IMR-90 (cell line): ENCODE data around the gene CUX1. TPM values are rescaled to one million over a fixed set of nuclear protein-coding genes. Genes with fewer than 3 reads are reported as not detected.

Source experiments
- ATAC-seq: fragments of 200-7000 bp; cut with Tn5 transposase; 2 replicates; pipeline ENCODE4 v1.9.1; 2020; ENCODE audit warnings: low read depth, mild to moderate bottlenecking, moderate library complexity
- BruUV-seq: library from RNA; stranded (reverse); fragments of 400-500 nt; replicated peaks from 2 replicates; lab custom pipeline; 2021; lab: Mats Ljungman, UMichigan
- CTCF ChIA-PET: fragments of 300-600 bp; formaldehyde crosslinking; extraction: SDS; loops from one replicate; lab custom pipeline; 2021; ENCODE audit warnings: antibody characterized with exemption; lab: Yijun Ruan, JAX
- POLR2A ChIA-PET: fragments of 300-600 bp; sonication (Branson Sonifier 250); formaldehyde crosslinking; loops from one replicate; lab custom pipeline; 2022; ENCODE audit warnings: antibody characterized with exemption; ENCODE audit not compliant: unreplicated experiment; lab: Charles Lee
- DNase-seq: peaks from one replicate; pipeline ENCODE4 v3.0.0; 2013
- H2AFZ ChIP-seq: replicated peaks from 2 replicates; pipeline ENCODE3; 2013; ENCODE audit warnings: low read length, mild to moderate bottlenecking; ENCODE audit not compliant: poor library complexity
- H2AK5ac ChIP-seq: 2 replicates; pipeline ENCODE4 v1.6.1; 2013; ENCODE audit warnings: low read depth, low read length, inconsistent platforms
- H2AK9ac ChIP-seq: replicated peaks from 2 replicates; pipeline ENCODE3; 2013; ENCODE audit warnings: mild to moderate bottlenecking, low read depth, low read length, moderate library complexity; ENCODE audit not compliant: poor library complexity
- H2BK120ac ChIP-seq: 2 replicates; pipeline ENCODE4 v1.6.1; 2013; ENCODE audit warnings: low read depth, low read length, inconsistent platforms
- H2BK15ac ChIP-seq: 3 replicates; pipeline ENCODE4 v1.6.1; 2013; ENCODE audit warnings: low read depth, low read length, inconsistent platforms
- H2BK20ac ChIP-seq: 2 replicates; pipeline ENCODE4 v1.6.1; 2013; ENCODE audit warnings: low read depth, mild to moderate bottlenecking, inconsistent platforms, low read length, moderate library complexity
- H2BK5ac ChIP-seq: 2 replicates; pipeline ENCODE4 v1.6.1; 2013; ENCODE audit warnings: mild to moderate bottlenecking, low read depth, low read length, inconsistent platforms; ENCODE audit not compliant: poor library complexity, severe bottlenecking
- H3K14ac ChIP-seq: replicated peaks from 2 replicates; pipeline ENCODE4 v1.6.1; 2013; ENCODE audit warnings: low read depth, low read length, inconsistent platforms
- H3K18ac ChIP-seq: 2 replicates; pipeline ENCODE4 v1.6.1; 2013; ENCODE audit warnings: low read depth, low read length, control low read depth
- H3K23ac ChIP-seq: 2 replicates; pipeline ENCODE4 v1.6.1; 2013; ENCODE audit warnings: low read depth, low read length, inconsistent platforms
- H3K27ac ChIP-seq: 2 replicates; pipeline ENCODE4 v1.5.1; 2013; ENCODE audit warnings: mild to moderate bottlenecking, control low read depth, low read length; ENCODE audit not compliant: insufficient read depth
- H3K27me3 ChIP-seq: 2 replicates; pipeline ENCODE4 v1.6.1; 2013; ENCODE audit warnings: low read length; ENCODE audit not compliant: control insufficient read depth, insufficient read depth
- H3K36me3 ChIP-seq: 2 replicates; pipeline ENCODE4 v1.6.1; 2013; ENCODE audit warnings: low read length, mixed read lengths; ENCODE audit not compliant: control insufficient read depth, insufficient read depth
- H3K4ac ChIP-seq: 2 replicates; pipeline ENCODE4 v1.6.1; 2013; ENCODE audit warnings: low read depth, low read length, inconsistent platforms
- H3K4me1 ChIP-seq: 2 replicates; pipeline ENCODE4 v1.6.1; 2013; ENCODE audit warnings: low read length, mixed read lengths; ENCODE audit not compliant: control insufficient read depth, insufficient read depth
- H3K4me2 ChIP-seq: 2 replicates; pipeline ENCODE4 v1.6.1; 2013; ENCODE audit warnings: low read depth, mild to moderate bottlenecking, control low read depth, low read length, moderate library complexity
- H3K4me3 ChIP-seq: 2 replicates; pipeline ENCODE4 v1.5.1; 2013; ENCODE audit warnings: low read depth, mild to moderate bottlenecking, control low read depth, low read length, moderate library complexity; ENCODE audit not compliant: insufficient read depth
- H3K56ac ChIP-seq: 2 replicates; pipeline ENCODE4 v1.6.1; 2013; ENCODE audit warnings: low read length, inconsistent platforms; ENCODE audit not compliant: insufficient read depth; ENCODE audit errors: extremely low read depth
- H3K79me1 ChIP-seq, 2 experiments: 2 replicates each; pipeline ENCODE4 v1.6.1; 2013; ENCODE audit warnings: low read length in 2 of 2, inconsistent platforms in 1 of 2, low read depth in 1 of 2
- H3K9ac ChIP-seq: 2 replicates; pipeline ENCODE4 v1.6.1; 2013; ENCODE audit warnings: low read depth, low read length, control low read depth
- H3K9me1 ChIP-seq: 2 replicates; pipeline ENCODE4 v1.6.1; 2013; ENCODE audit warnings: low read length, inconsistent platforms; ENCODE audit not compliant: insufficient read depth
- H3K9me3 ChIP-seq: 2 replicates; pipeline ENCODE4 v1.6.1; 2013; ENCODE audit warnings: low read length; ENCODE audit not compliant: control insufficient read depth, insufficient read depth
- H4K20me1 ChIP-seq: 2 replicates; pipeline ENCODE4 v1.6.1; 2013; ENCODE audit warnings: low read length, inconsistent platforms; ENCODE audit not compliant: insufficient read depth
- H4K5ac ChIP-seq: 2 replicates; pipeline ENCODE4 v1.6.1; 2013; ENCODE audit warnings: mild to moderate bottlenecking, low read depth, low read length, control low read depth
- H4K8ac ChIP-seq, 2 experiments: 2 replicates each; pipeline ENCODE4 v1.6.1; 2013; ENCODE audit warnings: low read depth in 2 of 2, low read length in 2 of 2, control low read depth in 1 of 2, inconsistent platforms in 1 of 2
- H4K91ac ChIP-seq: 2 replicates; pipeline ENCODE4 v1.6.1; 2013; ENCODE audit warnings: low read depth, low read length, inconsistent platforms; ENCODE audit not compliant: insufficient read depth
- CEBPB ChIP-seq: IDR thresholded peaks from 2 replicates; pipeline ENCODE4 v1.6.1; 2012; ENCODE audit warnings: low read depth, low read length, improper control_type of control experiment
- FOS ChIP-seq: fragments of 150-350 bp; IDR thresholded peaks from 2 replicates; pipeline ENCODE4 v1.6.1; 2016; ENCODE audit warnings: low read depth, low read length
- NFE2L2 ChIP-seq: fragments of 150-350 bp; IDR thresholded peaks from 2 replicates; pipeline ENCODE4 v1.6.1; 2016; ENCODE audit warnings: low read depth, mild to moderate bottlenecking, low read length
- RAD21 ChIP-seq: IDR thresholded peaks from 2 replicates; pipeline ENCODE4 v1.6.1; 2012; ENCODE audit warnings: low read length, improper control_type of control experiment
- RCOR1 ChIP-seq: IDR thresholded peaks from 2 replicates; pipeline ENCODE4 v1.6.1; 2012; ENCODE audit warnings: mild to moderate bottlenecking, low read length, improper control_type of control experiment; ENCODE audit not compliant: insufficient replicate concordance
- SMC3 ChIP-seq: fragments of 150-350 bp; IDR thresholded peaks from 2 replicates; pipeline ENCODE4 v1.6.1; 2016; ENCODE audit warnings: low read depth, mild to moderate bottlenecking, antibody characterized with exemption, low read length, moderate library complexity
- WGBS, 2 experiments: methylation state at CpG; one replicate each; pipeline versions ENCODE4 v1.1.5 to v1.1.7; 2013; ENCODE audit warnings: missing lambda C conversion rate in 2 of 2; ENCODE audit not compliant: insufficient read length in 1 of 2; ENCODE audit errors: extremely low coverage in 2 of 2; 5-methylcytosine and 5-hydroxymethylcytosine counted together
- dilution Hi-C: fragments of 300-500 bp; cut with HindIII; formaldehyde crosslinking; loops from one replicate; pipeline ENCODE4 v1.14.3; 2018; ENCODE audit warnings: low sequenced_read_pairs; ENCODE audit not compliant: unreplicated experiment
- in situ Hi-C: fragments of 300-500 bp; cut with MboI; formaldehyde crosslinking; loops from 3 replicates; pipeline ENCODE4 v1.14.3; 2019; ENCODE audit warnings: low sequenced_read_pairs, inconsistent platforms, mixed read lengths
- intact Hi-C: fragments of 100-400 bp; cut with micrococcal nuclease; formaldehyde crosslinking; loops from 2 replicates; pipeline ENCODE4 v1.10.0; 2022
- polyA plus RNA-seq, 3 experiments: library from polyadenylated mRNA; depleted of rRNA; stranded (reverse); fragments of >200 nt; gene quantifications; 2 replicates each; pipeline ENCODE4 v1.2.3, GENCODE V29; 2012; ENCODE audit warnings: low replicate concordance in 1 of 3
- total RNA-seq: library from RNA; depleted of rRNA; stranded (reverse); fragments of >200 nt; gene quantifications from 2 replicates; pipeline ENCODE4 v1.2.3, GENCODE V29; 2012
- TF ChIP-seq, protein P1 (sequence below): fragments of 150-350 bp; IDR thresholded peaks from 2 replicates; pipeline ENCODE4 v1.6.1; 2016; ENCODE audit warnings: low read depth, mild to moderate bottlenecking, low read length, moderate library complexity, borderline replicate concordance

Gene CUX1
- total and polyA plus RNA-seq, 2 of the 4 experiments (the other 2 are of a cell fraction), result 19.7 to 46.4 TPM

DNA sequence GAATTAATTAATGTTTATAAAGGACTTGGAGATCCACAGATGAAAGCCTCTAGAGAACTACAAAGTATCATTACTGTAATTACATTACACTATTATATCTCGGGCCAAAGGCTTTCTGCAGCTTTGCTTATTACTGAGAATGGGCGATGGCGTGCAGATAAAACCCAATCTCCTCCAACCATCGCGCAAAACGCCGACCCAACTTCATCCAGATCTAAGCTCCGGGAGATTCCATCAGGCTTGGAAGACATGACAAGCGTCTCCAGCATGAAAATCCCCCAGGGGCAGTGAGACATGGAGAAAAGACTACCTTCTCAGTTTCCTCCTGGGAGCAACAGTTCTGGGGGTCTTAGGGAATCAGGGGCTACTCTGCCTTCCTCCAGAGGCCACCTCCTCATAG lies 42.2 kb upstream of the CUX1 start:
- no peak overlapping the region for H3K4me2 ChIP-seq
- no peak overlapping the region for H3K4ac ChIP-seq
- no peaks in the 10 kb centered on the region for H3K4me1 ChIP-seq
- H3K4me3 ChIP-seq, result no peak overlapping the region
- H4K91ac ChIP-seq, result no peak overlapping the region
- H3K27me3 ChIP-seq, result peaks cover 51% of the 10 kb centered on the region
- no TSS peak for BruUV-seq
- no peak overlapping the region for H2AK9ac ChIP-seq
- TF ChIP-seq, protein P1, sequence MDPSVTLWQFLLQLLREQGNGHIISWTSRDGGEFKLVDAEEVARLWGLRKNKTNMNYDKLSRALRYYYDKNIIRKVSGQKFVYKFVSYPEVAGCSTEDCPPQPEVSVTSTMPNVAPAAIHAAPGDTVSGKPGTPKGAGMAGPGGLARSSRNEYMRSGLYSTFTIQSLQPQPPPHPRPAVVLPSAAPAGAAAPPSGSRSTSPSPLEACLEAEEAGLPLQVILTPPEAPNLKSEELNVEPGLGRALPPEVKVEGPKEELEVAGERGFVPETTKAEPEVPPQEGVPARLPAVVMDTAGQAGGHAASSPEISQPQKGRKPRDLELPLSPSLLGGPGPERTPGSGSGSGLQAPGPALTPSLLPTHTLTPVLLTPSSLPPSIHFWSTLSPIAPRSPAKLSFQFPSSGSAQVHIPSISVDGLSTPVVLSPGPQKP, result no peak
- TF ChIP-seq FOS, result no peak
- TF ChIP-seq SMC3, result no peak
- TF ChIP-seq NFE2L2, result no peak
- TF ChIP-seq RCOR1, result no peak
- TF ChIP-seq RAD21, result no peak
- TF ChIP-seq CEBPB, result no peak
- POLR2A ChIA-PET, result no interaction called here
- no peaks in the 10 kb centered on the region; the same call in 1 of the 2 replicates for H4K20me1 ChIP-seq
- H3K9me1 ChIP-seq, result 0 out of 2 replicates have a peak, but pooled peaks cover 3% of the 10 kb centered on the region
- H3K56ac ChIP-seq, result no peak overlapping the region
- no peak overlapping the region for H3K23ac ChIP-seq
- in situ Hi-C loops (no loop called here), intact Hi-C loops (no loop called here), dilution Hi-C loops (no loop called here)
- no peak overlapping the region for H2BK120ac ChIP-seq
- H3K9ac ChIP-seq, result no peak overlapping the region
- no peak for ATAC-seq
- CTCF ChIA-PET, result interaction anchor here (0.6 kb wide), 1 partner anchor 235 kb away, joined by 3 read pairs; no protein-coding TSS in a partner anchor
- H2AK5ac ChIP-seq, result no peak overlapping the region
- H3K27ac ChIP-seq, result no peak overlapping the region
- no peak overlapping the region for H4K8ac ChIP-seq
- no peak overlapping the region for H2BK15ac ChIP-seq
- H3K36me3 ChIP-seq, result no peaks in the 10 kb centered on the region
- 100% methylated on average over 1 of the region's 9 CpGs; no CpG with 5 or more reads in 1 of the 2 experiments for WGBS, 2 experiments
- H3K18ac ChIP-seq, result no peak overlapping the region
- H3K9me3 ChIP-seq, result no peaks in the 10 kb centered on the region
- no peaks in the 10 kb centered on the region for H3K79me1 ChIP-seq
- H3K14ac ChIP-seq, result no peak overlapping the region
- H2BK5ac ChIP-seq, result no peak overlapping the region
- no peak overlapping the region for H4K5ac ChIP-seq
- H2BK20ac ChIP-seq, result no peak overlapping the region
- DNase-seq, result no peak
- no peak overlapping the region for H2AFZ ChIP-seq
